ENCODE measurements around the gene ANXA5. TPM values are rescaled to one million over a fixed set of nuclear protein-coding genes. Genes with fewer than 3 reads are reported as not detected.

The ANXA5 gene
- total and polyA plus RNA-seq, 12 donors = 90.8 to 285 (median 115) TPM

DNA sequence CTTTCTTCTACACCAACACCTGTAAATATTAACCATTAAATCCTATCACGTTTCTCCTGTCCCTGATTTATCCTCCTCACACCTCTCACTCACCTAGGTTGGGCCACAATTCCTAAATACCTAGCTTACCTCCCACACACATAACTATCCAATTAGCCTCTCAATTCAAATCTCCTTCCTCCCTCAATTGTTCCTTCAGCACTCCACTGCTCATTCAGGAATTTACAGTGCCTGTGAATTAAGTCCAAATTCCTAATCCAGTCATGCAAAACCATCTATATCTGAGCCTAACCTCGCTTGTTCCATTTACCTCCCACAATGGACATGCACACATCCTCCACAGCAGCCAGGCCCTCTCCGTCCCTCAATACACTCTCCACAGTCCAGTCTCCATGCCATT is 17.5 kb downstream of the ANXA5 start:
- Histone ChIP-seq H3K4me1 (peaks cover 0 to 14% (median 3%) of the 10 kb centered on the region in 9 donors), H3K27me3 (no peaks in the 10 kb centered on the region), H3K4me3 (no peak overlapping the region), H3K9me3 (no peaks in the 10 kb centered on the region), H3K36me3 (peaks cover 0 to 100% (median 53%) of the 10 kb centered on the region in 9 donors), H3K27ac (no peak overlapping the region)
- intact Hi-C loops (cut with DNase I) = no loop called here
- ATAC-seq = no peak
- TF ChIP-seq, protein P1, sequence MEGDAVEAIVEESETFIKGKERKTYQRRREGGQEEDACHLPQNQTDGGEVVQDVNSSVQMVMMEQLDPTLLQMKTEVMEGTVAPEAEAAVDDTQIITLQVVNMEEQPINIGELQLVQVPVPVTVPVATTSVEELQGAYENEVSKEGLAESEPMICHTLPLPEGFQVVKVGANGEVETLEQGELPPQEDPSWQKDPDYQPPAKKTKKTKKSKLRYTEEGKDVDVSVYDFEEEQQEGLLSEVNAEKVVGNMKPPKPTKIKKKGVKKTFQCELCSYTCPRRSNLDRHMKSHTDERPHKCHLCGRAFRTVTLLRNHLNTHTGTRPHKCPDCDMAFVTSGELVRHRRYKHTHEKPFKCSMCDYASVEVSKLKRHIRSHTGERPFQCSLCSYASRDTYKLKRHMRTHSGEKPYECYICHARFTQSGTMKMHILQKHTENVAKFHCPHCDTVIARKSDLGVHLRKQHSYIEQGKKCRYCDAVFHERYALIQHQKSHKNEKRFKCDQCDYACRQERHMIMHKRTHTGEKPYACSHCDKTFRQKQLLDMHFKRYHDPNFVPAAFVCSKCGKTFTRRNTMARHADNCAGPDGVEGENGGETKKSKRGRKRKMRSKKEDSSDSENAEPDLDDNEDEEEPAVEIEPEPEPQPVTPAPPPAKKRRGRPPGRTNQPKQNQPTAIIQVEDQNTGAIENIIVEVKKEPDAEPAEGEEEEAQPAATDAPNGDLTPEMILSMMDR (IDR thresholded peaks at IDR 0.05) = no peak
- no peak for DNase-seq
- 78 to 83% methylated on average over 3 of the region's 3 CpGs for WGBS, 2 donors

DNA sequence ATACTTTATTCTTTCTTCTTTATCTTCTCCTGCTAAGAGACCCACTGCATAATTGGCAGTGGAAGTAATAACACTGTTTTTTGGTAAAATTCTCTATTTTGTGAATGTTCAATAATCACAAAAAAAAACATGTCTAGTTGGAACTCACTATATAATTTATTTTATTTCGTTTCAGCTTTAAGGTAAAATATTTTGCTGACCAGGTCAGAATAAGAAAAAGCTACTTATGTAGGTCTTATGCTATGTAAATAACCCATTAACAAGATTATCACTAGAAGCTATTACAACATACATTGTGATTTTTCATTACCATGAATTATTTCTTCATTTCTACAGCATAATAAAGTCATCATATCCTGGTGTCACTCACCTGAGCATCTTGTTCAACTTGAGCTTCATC is 19.3 kb downstream of the ANXA5 start:
- no peaks in the 10 kb centered on the region for H3K27me3 ChIP-seq
- peaks cover 0 to 14% (median 0%) of the 10 kb centered on the region in 9 donors for H3K4me1 ChIP-seq
- DNase-seq (no peak), ATAC-seq (no peak)
- 90% methylated on average over 1 of the region's 1 CpG for WGBS, 2 donors
- H3K4me3 ChIP-seq = no peak overlapping the region
- intact Hi-C loops (cut with DNase I) = no loop called here
- no peak overlapping the region for H3K27ac ChIP-seq
- TF ChIP-seq, protein P1 (IDR thresholded peaks at IDR 0.05) = no peak
- no peaks in the 10 kb centered on the region for H3K9me3 ChIP-seq
- peaks cover 0 to 98% (median 54%) of the 10 kb centered on the region in 9 donors for H3K36me3 ChIP-seq

DNA sequence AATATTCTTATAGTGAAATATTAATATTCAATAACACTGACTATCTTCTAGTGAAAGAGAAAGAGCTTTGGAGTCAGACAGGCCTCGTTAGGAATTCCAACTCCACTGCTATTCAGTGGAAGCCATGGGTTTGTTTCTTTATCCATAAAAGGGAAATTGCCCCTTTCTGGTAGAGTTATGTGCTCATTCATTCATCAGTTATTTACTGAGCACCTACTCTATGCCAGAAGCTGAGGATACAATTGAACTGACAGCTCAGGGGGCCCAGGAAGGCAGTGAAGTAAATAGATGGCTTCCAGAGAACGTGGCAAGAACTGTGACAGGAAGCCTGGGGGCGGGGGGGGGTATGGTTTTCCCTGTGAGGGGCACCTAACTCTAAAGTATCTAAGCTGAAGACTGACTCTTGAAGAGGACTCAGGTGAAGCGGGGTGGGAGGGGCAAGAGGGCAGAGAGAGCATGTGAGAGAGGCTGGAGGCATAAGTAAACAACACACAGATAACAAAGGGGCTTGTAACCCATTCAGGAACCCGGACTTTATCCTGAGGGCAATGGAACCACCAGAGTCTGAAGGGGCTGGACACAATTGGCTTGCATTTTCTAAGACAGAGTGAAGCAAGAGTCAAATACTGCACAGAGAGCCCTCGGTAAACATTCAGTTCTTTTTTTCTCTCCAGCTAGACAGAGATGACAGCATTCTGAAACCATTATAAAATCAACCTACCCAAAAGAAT is 20.3 kb downstream of the ANXA5 start:
- peaks cover 0 to 98% (median 59%) of the 10 kb centered on the region in 9 donors for H3K36me3 ChIP-seq
- peaks cover 0 to 14% (median 0%) of the 10 kb centered on the region in 9 donors for H3K4me1 ChIP-seq
- TF ChIP-seq, protein P1 (IDR thresholded peaks at IDR 0.05) = no peak
- no peak for DNase-seq
- no peaks in the 10 kb centered on the region for H3K27me3 ChIP-seq
- intact Hi-C loops (cut with DNase I) = no loop called here
- no peak overlapping the region for H3K27ac ChIP-seq
- 77 to 87% methylated on average over 6 of the region's 6 CpGs for WGBS, 2 donors
- no peak for ATAC-seq
- no peak overlapping the region for H3K4me3 ChIP-seq
- H3K9me3 ChIP-seq = no peaks in the 10 kb centered on the region

DNA sequence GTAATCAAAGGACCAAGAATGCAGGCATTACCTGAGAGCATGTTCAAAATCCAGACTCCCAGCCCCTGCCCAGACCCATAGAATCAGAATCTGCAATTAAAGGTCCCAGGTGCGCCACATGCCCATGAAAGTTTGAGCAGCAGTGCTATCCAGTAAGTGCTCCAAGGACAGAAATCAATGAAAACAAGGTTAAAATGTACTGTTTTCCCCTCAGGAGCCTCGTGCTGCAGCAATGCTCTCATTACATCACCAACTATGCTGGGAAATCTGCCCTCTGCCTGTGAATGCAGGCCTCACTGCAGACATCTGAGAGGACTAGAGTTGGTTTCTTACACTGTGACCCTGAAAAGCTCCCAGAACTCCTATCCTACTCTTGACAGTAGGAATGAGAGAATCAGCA is 21.1 kb downstream of the ANXA5 start:
- peak in 3 of 8 donors; percentile 39 to 64 (median 59) for ATAC-seq
- intact Hi-C loops (cut with DNase I) = no loop called here
- WGBS, 2 donors = 69 to 70% methylated on average over 2 of the region's 2 CpGs

More for the DNA sequence above, 21.1 kb downstream of the ANXA5 start:
- Histone ChIP-seq H3K4me3 (no peak overlapping the region), H3K27me3 (no peaks in the 10 kb centered on the region), H3K27ac (no peak overlapping the region), H3K4me1 (peaks cover 0 to 14% (median 0%) of the 10 kb centered on the region in 9 donors), H3K9me3 (no peaks in the 10 kb centered on the region), H3K36me3 (peaks cover 0 to 98% (median 54%) of the 10 kb centered on the region in 9 donors)
- DNase-seq = no peak
- TF ChIP-seq, protein P1 (IDR thresholded peaks at IDR 0.05) = peak in 3 of 9 donors; percentile 17 to 33 (median 19)

Data from heart right ventricle (tissue), 16 donors.